B cell (primary cell): ENCODE results near the gene PON3. TPM values are rescaled to one million over a fixed set of nuclear protein-coding genes. Genes with fewer than 3 reads are reported as not detected.
A peak's percentile ranks its signal among the peaks of the same experiment; 100 is the strongest.

Experiments used
- ATAC-seq: fragments of 200-7000 bp; cut with Tn5 transposase; one replicate; pipeline ENCODE4 v1.10.0; 2021; ENCODE audit warnings: low read depth, mild to moderate bottlenecking, moderate number of reproducible peaks, moderate library complexity
- CTCF ChIA-PET: fragments of 350-600 bp; sonication (Branson Sonifier 250); formaldehyde crosslinking; loops from one replicate; lab custom pipeline; 2021; ENCODE audit warnings: antibody characterized with exemption, inconsistent platforms; lab: Charles Lee
- POLR2A ChIA-PET: fragments of 350-600 bp; sonication (Branson Sonifier 250); formaldehyde crosslinking; loops from one replicate; lab custom pipeline; 2021; ENCODE audit warnings: antibody characterized with exemption; lab: Charles Lee
- DNase-seq: peaks from one replicate; pipeline ENCODE4 v3.0.0; 2013
- H2AFZ ChIP-seq: 2 replicates; pipeline ENCODE4 v1.6.1; 2012; ENCODE audit warnings: mild to moderate bottlenecking, low read depth, low read length; ENCODE audit not compliant: insufficient read depth, poor library complexity, severe bottlenecking
- H3K27ac ChIP-seq, 2 donors: 1 replicate in 1 of 2; 2 replicates in 1 of 2; pipeline ENCODE4 v1.5.1; 2012 to 2013; ENCODE audit warnings: low read length in 2 of 2, mild to moderate bottlenecking in 2 of 2, moderate library complexity in 1 of 2
- H3K27me3 ChIP-seq, 4 experiments: fragments of 200-600 bp in 1 of 4; sonication (generic) in 1 of 4; replicated peaks in 1 of 4; 1 replicate in 2 of 4; 2 replicates in 2 of 4; pipeline versions ENCODE4 v1.6.1 to v1.7.0; 2013 to 2016; ENCODE audit warnings: low read length in 3 of 4, mild to moderate bottlenecking in 2 of 4, mixed read lengths in 1 of 4, moderate library complexity in 1 of 4; ENCODE audit not compliant: insufficient read depth in 4 of 4, control insufficient read depth in 3 of 4; ENCODE audit errors: control extremely low read depth in 1 of 4
- H3K36me3 ChIP-seq, 2 experiments: replicated peaks in 1 of 2; 1 replicate in 1 of 2; 2 replicates in 1 of 2; pipeline versions ENCODE4 v1.6.1 to v1.7.1; 2013; ENCODE audit warnings: low read length in 1 of 2; ENCODE audit not compliant: insufficient read depth in 2 of 2, control insufficient read depth in 1 of 2; ENCODE audit errors: control extremely low read depth in 1 of 2, extremely low read depth in 1 of 2
- H3K4me1 ChIP-seq, 2 donors: fragments of 200-600 bp in 1 of 2; sonication (generic) in 1 of 2; 1 replicate in 1 of 2; 2 replicates in 1 of 2; pipeline versions ENCODE4 v1.5.1 to v1.6.1; 2013 to 2017; ENCODE audit warnings: low read length in 2 of 2; ENCODE audit not compliant: control insufficient read depth in 2 of 2, insufficient read depth in 2 of 2
- H3K4me2 ChIP-seq: replicated peaks from 2 replicates; pipeline ENCODE3; 2012; ENCODE audit warnings: mild to moderate bottlenecking, low read depth, low read length; ENCODE audit not compliant: poor library complexity, severe bottlenecking
- H3K4me3 ChIP-seq, 5 experiments: fragments of 200-600 bp in 1 of 5; sonication (generic) in 1 of 5; 1 replicate in 3 of 5; 2 replicates in 2 of 5; pipeline versions ENCODE4 v1.5.1 to v1.7.0; 2011 to 2016; ENCODE audit warnings: low read length in 4 of 5, mild to moderate bottlenecking in 4 of 5, low read depth in 2 of 5, control low read depth in 1 of 5, moderate library complexity in 1 of 5; ENCODE audit not compliant: insufficient read depth in 1 of 5; ENCODE audit errors: control extremely low read depth in 1 of 5, extremely low read depth in 1 of 5
- H3K79me2 ChIP-seq: fragments of 200-600 bp; sonication (generic); one replicate; pipeline ENCODE4 v1.6.0; 2016; ENCODE audit warnings: low read length; ENCODE audit not compliant: control insufficient read depth, insufficient read depth
- H3K9ac ChIP-seq: fragments of 200-600 bp; sonication (generic); 2 replicates; pipeline ENCODE4 v1.6.1; 2017; ENCODE audit warnings: mild to moderate bottlenecking, low read length, moderate library complexity
- H3K9me3 ChIP-seq, 3 donors: one replicate each; pipeline versions ENCODE4 v1.6.1 to v1.7.1; 2013; ENCODE audit warnings: low read length in 2 of 3; ENCODE audit not compliant: control insufficient read depth in 2 of 3, insufficient read depth in 1 of 3; ENCODE audit errors: control extremely low read depth in 1 of 3
- H4K20me1 ChIP-seq: 2 replicates; pipeline ENCODE4 v1.6.0; 2012; ENCODE audit warnings: mild to moderate bottlenecking, low read length; ENCODE audit not compliant: insufficient read depth, control insufficient read depth, poor library complexity, severe bottlenecking
- H3K27ac Mint-ChIP-seq: one replicate; pipeline ENCODE4 v1.8.0; 2021; ENCODE audit warnings: mixed read lengths
- H3K27me3 Mint-ChIP-seq: one replicate; pipeline ENCODE4 v1.8.0; 2021; ENCODE audit warnings: mixed read lengths
- H3K4me1 Mint-ChIP-seq: one replicate; pipeline ENCODE4 v1.8.0; 2021; ENCODE audit warnings: mixed read lengths
- H3K4me3 Mint-ChIP-seq: one replicate; pipeline ENCODE4 v1.8.0; 2021; ENCODE audit warnings: mixed read lengths
- H3K9me3 Mint-ChIP-seq: one replicate; pipeline ENCODE4 v1.8.0; 2022; ENCODE audit warnings: mixed read lengths; ENCODE audit not compliant: insufficient read depth
- EZH2 ChIP-seq: IDR thresholded peaks from 2 replicates; pipeline ENCODE4 v1.6.1; 2012; ENCODE audit warnings: borderline replicate concordance, low read depth, mild to moderate bottlenecking, moderate library complexity, low read length; ENCODE audit not compliant: insufficient read depth, poor library complexity, severe bottlenecking
- WGBS: methylation state at CpG from one replicate; pipeline ENCODE4 v1.1.5; 2013; ENCODE audit warnings: missing lambda C conversion rate; ENCODE audit not compliant: insufficient coverage; 5-methylcytosine and 5-hydroxymethylcytosine counted together
- intact Hi-C: fragments of 100-400 bp; cut with micrococcal nuclease; formaldehyde crosslinking; loops from one replicate; pipeline ENCODE4 v1.10.0; 2022
- polyA plus RNA-seq: library from polyadenylated mRNA; depleted of rRNA; stranded (reverse); fragments of >200 nt; gene quantifications from 2 replicates; pipeline ENCODE4 v1.2.3, GENCODE V29; 2012
- total RNA-seq, 2 donors: library from RNA; stranded (reverse); fragments of 120-200 nt in 1 of 2; gene quantifications; 1 replicate in 1 of 2; 2 replicates in 1 of 2; pipeline versions ENCODE4 v1.2.3 to v1.2.4, GENCODE V29; 2013 to 2022
- TF ChIP-seq, protein P1 (sequence below): fragments of 200-600 bp; IDR thresholded peaks from one replicate; pipeline ENCODE4 v1.8.0; 2022; ENCODE audit warnings: antibody characterized with exemption, mild to moderate bottlenecking

Gene PON3
- total and polyA plus RNA-seq, 2 donors (not counting 1 experiment from before 2014, with no cell fraction given), result not detected

DNA sequence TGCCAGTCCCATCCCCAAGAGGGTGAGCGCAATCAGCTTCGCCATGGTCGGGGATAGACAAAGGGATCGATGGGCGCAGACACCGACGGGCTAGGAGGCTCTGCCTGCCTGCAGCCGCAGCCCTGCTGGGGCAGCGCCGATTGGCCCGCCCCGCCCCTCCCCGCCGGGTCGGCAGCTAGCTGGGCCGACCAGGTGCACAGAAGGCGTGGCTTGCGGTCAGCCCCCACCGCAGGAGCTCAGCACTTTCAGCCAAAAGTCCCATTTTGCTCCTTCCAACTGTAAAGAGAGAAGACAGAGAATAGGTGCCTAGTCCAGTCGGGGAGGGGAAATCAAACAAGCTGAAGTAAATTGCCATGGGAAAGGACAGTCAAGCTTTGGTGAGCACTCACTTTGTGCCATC, 71.7 kb downstream of the PON3 start, which contains the start of gene PON1:
Gene PON1 (minus strand): TSS at position 102 of the 400 bp plus-strand sequence. CDS start 57 bp downstream, at position 45.
- WGBS, result 83% methylated on average over 18 of the region's 20 CpGs
- Mint-ChIP-seq H3K9me3 (no peaks in the 10 kb centered on the region), H3K4me3 (no peak within 1 kb of the TSS), H3K27me3 (peaks cover 19% of the 10 kb centered on the region), H3K4me1 (peaks cover 6% of the 10 kb centered on the region), H3K27ac (no peak within 1 kb of the TSS)
- Histone ChIP-seq H3K9me3 (no peaks in the 10 kb centered on the region), H4K20me1 (no peaks in the 10 kb centered on the region), H3K36me3 (no peaks in the 10 kb centered on the region), H3K4me2 (peak within 1 kb of the TSS; percentile 23), H3K27ac (no peak within 1 kb of the TSS), H3K4me1 (peaks cover 0 to 5% of the 10 kb centered on the region in 2 donors), H2AFZ (no peak within 1 kb of the TSS), H3K4me3 (no peak within 1 kb of the TSS), H3K79me2 (no peaks in the 10 kb centered on the region), H3K9ac (no peak within 1 kb of the TSS), H3K27me3 (peaks cover 0 to 4% (median 0%) of the 10 kb centered on the region in 4 experiments)
- ATAC-seq (peak; percentile 41), DNase-seq (peak; percentile 29)
- intact Hi-C loops, result no loop called here
- CTCF ChIA-PET, result no interaction called here
- POLR2A ChIA-PET, result no interaction called here
- TF ChIP-seq, protein P1, sequence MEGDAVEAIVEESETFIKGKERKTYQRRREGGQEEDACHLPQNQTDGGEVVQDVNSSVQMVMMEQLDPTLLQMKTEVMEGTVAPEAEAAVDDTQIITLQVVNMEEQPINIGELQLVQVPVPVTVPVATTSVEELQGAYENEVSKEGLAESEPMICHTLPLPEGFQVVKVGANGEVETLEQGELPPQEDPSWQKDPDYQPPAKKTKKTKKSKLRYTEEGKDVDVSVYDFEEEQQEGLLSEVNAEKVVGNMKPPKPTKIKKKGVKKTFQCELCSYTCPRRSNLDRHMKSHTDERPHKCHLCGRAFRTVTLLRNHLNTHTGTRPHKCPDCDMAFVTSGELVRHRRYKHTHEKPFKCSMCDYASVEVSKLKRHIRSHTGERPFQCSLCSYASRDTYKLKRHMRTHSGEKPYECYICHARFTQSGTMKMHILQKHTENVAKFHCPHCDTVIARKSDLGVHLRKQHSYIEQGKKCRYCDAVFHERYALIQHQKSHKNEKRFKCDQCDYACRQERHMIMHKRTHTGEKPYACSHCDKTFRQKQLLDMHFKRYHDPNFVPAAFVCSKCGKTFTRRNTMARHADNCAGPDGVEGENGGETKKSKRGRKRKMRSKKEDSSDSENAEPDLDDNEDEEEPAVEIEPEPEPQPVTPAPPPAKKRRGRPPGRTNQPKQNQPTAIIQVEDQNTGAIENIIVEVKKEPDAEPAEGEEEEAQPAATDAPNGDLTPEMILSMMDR, result no peak
- no peak for TF ChIP-seq EZH2

DNA sequence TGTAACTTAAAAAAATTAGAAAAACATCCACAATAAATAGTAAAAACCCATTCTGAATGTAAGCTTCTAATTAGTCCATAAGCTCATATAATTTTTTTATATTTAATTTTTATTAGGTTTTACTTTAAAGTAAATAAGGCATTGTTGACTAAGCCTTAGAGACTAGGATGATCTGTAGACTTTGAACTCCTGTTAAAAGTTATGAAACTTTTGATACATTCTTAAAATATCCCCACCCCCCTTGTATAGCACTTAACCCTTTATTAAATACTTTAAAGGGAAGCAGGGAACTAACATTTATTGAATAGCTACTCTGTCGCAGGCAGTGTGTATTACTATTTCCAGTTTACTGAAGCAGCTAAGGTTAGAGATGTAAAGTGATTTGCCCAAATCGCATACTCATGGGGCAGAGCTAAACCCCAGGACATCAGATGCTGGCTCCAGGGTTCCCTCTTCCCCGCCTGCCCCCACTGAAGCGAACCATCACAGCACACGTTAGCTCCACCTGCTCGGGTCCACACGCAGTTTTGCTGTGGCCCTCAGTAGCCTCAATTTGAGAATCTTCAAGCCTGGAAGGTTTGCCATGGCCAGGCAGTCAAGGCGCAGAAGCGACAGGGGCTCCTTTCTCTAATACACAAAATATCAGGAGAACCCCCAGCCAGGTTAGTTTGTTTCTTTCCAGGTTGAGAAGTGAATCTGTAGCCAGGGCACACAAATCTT, 72.6 kb downstream of the PON3 start:
- no peaks in the 10 kb centered on the region for H3K36me3 ChIP-seq
- H3K4me3 Mint-ChIP-seq, result no peak overlapping the region
- no peak overlapping the region for H3K27ac ChIP-seq
- no peak for ATAC-seq
- no peak overlapping the region for H3K4me2 ChIP-seq
- no peak overlapping the region for H3K4me3 ChIP-seq
- POLR2A ChIA-PET, result no interaction called here
- WGBS, result 95% methylated on average over 6 of the region's 9 CpGs
- no peak overlapping the region for H3K27ac Mint-ChIP-seq
- peaks cover 0 to 4% (median 0%) of the 10 kb centered on the region in 4 experiments for H3K27me3 ChIP-seq
- no peak overlapping the region for H2AFZ ChIP-seq
- peaks cover 6% of the 10 kb centered on the region for H3K4me1 Mint-ChIP-seq
- H3K9me3 ChIP-seq, result no peaks in the 10 kb centered on the region
- H3K9me3 Mint-ChIP-seq, result no peaks in the 10 kb centered on the region
- no peak overlapping the region for H3K9ac ChIP-seq
- no peak for TF ChIP-seq EZH2
- TF ChIP-seq, protein P1, result no peak
- H3K4me1 ChIP-seq, result peaks cover 0 to 5% of the 10 kb centered on the region in 2 donors
- DNase-seq, result no peak
- H3K79me2 ChIP-seq, result no peaks in the 10 kb centered on the region
- CTCF ChIA-PET, result no interaction called here
- H4K20me1 ChIP-seq, result no peaks in the 10 kb centered on the region
- intact Hi-C loops, result no loop called here
- H3K27me3 Mint-ChIP-seq, result peaks cover 19% of the 10 kb centered on the region
